ENCODE results near the gene ATAT1. TPM values are rescaled to one million over a fixed set of nuclear protein-coding genes. Genes with fewer than 3 reads are reported as not detected.

Gene ATAT1
- total and polyA plus RNA-seq, 2 experiments from 2014 or later, result 12.8 to 23.0 TPM

- DNase-seq (ENCODE audit: low spot score) (no peak), ATAC-seq (no peak)
- Histone ChIP-seq H3K27ac (ENCODE audit: low read depth) (no peak overlapping the region), H3K9me2 (ENCODE audit: insufficient read depth) (no peaks in the 10 kb centered on the region), H3K4me2 (no peak overlapping the region), H3K27me3 (ENCODE audit: insufficient read depth) (no peaks in the 10 kb centered on the region), H3K79me2 (replicated peaks; ENCODE audit: insufficient read depth) (no peaks in the 10 kb centered on the region), H3K36me3 (ENCODE audit: insufficient read depth) (peaks cover 25% of the 10 kb centered on the region), H2AFZ (no peak overlapping the region), H3K4me3 (no peak overlapping the region), H3F3A (replicated peaks; ENCODE audit: low read depth) (peaks cover 7% of the 10 kb centered on the region; the same call in 1 of the 2 replicates), H3K4me1 (ENCODE audit: insufficient read depth) (no peaks in the 10 kb centered on the region), H4K20me1 (replicated peaks; ENCODE audit: insufficient read depth) (peaks cover 3% of the 10 kb centered on the region; the same call in 1 of the 2 replicates)
- Mint-ChIP-seq H3K9me3 (no peaks in the 10 kb centered on the region), H3K4me1 (no peaks in the 10 kb centered on the region), H3K27ac (no peak overlapping the region), H3K27me3 (ENCODE audit: insufficient read depth, low read depth, poor library complexity) (peaks cover 9% of the 10 kb centered on the region), H3K4me3 (no peak overlapping the region), H3K36me3 (ENCODE audit: low read depth) (peaks cover 80% of the 10 kb centered on the region)
- TF ChIP-seq STAT1 (IDR thresholded peaks at IDR 0.05; ENCODE audit: unreplicated experiment) (no peak), ETS1 (IDR thresholded peaks at IDR 0.05) (no peak), ZNF331 (CRISPR knock-in tag; IDR thresholded peaks at IDR 0.05; ENCODE audit: low read depth) (no peak), EZH2phosphoT487 (IDR thresholded peaks at IDR 0.05; ENCODE audit: unreplicated experiment) (no peak), ZNF462 (CRISPR knock-in tag; IDR thresholded peaks at IDR 0.05) (no peak), EZH2 (IDR thresholded peaks at IDR 0.05; ENCODE audit: low read depth, unreplicated experiment) (no peak), JUNB (IDR thresholded peaks at IDR 0.05; ENCODE audit: unreplicated experiment) (no peak), REST (IDR thresholded peaks at IDR 0.05; ENCODE audit: unreplicated experiment) (no peak), CREB1 (CRISPR knock-in tag; IDR thresholded peaks at IDR 0.05; ENCODE audit: low read depth) (no peak), CTCF (conservative IDR thresholded peaks at IDR 0.05; ENCODE audit: low read depth in 2 of 2) (no peak), NANOG (IDR thresholded peaks at IDR 0.05; ENCODE audit: borderline replicate concordance) (no peak), POLR2AphosphoS5 (IDR thresholded peaks at IDR 0.05; ENCODE audit: low read depth) (no peak), ZNF114 (CRISPR knock-in tag; IDR thresholded peaks at IDR 0.05) (no peak)
Measured at GRCh38 chr6:30654798-30655742, 28.4 kb downstream of the ATAT1 start.
